Stimulated activated CD4-positive, alpha-beta T cell treated with anti-CD3 and anti-CD28 coated beads, Interleukin-1b, Interleukin-23, amount 100 ng/mL, for 48 hours (primary cell): ENCODE data around the gene FOXN3.
"Not testable (repeated sequence)": the region's sequence is repeated elsewhere in the genome, so short reads cannot be mapped to it uniquely, and the experiment has no call there.

Experiments used
- DNase-seq: peaks from one replicate; pipeline ENCODE4 v3.0.0-alpha.2; 2020

The FOXN3 gene

GRCh38 chr14:89111232-89111631 lies 305.8 kb downstream of the FOXN3 start:
- not testable (repeated sequence) for DNase-seq

GRCh38 chr14:89110110-89110509 lies 306.9 kb downstream of the FOXN3 start:
- DNase-seq: no peak

DNA sequence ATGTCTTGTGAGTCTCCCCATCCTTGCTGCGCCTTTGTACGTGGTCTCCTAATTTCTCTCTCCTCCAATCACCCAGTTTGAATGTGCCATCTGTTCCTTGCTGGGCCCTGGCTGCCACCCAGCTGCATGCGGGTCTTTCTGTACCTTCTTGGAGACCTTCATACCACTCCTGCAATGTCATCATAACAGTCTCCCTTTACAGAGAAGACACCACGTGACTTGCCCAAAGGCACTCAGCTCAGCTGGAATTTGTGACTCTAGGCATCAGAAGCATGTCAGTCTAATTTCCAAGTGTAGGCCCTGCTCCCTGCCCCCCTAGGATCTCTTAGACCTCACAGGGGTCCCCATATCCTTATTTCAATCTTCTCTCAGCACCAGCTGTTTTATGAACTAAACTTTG lies 308.4 kb downstream of the FOXN3 start:
- DNase-seq: no peak

GRCh38 chr14:89107626-89108025 lies 309.4 kb downstream of the FOXN3 start:
- no peak for DNase-seq
